MG63 (cell line): ENCODE measurements around the gene BPIFB6. TPM values are rescaled to one million over a fixed set of nuclear protein-coding genes. Genes with fewer than 3 reads are reported as not detected.
"Not testable (repeated sequence)": the region's sequence is repeated elsewhere in the genome, so short reads cannot be mapped to it uniquely, and the experiment has no call there.

ENCODE experiments used
- DNase-seq: peaks from one replicate; pipeline ENCODE4 v3.0.0-alpha.2; 2020
- H3K27me3 ChIP-seq: fragments of 250-450 bp; sonication (Bioruptor Pico); 2 replicates; pipeline ENCODE4 v1.5.1; 2020; ENCODE audit warnings: mild to moderate bottlenecking, moderate library complexity
- H3K36me3 ChIP-seq: fragments of 250-450 bp; sonication (Bioruptor Pico); 2 replicates; pipeline ENCODE4 v1.5.1; 2020; ENCODE audit warnings: mild to moderate bottlenecking, moderate library complexity
- H3K4me3 ChIP-seq: fragments of 250-450 bp; sonication (Bioruptor Pico); 2 replicates; pipeline ENCODE4 v1.5.1; 2020; ENCODE audit warnings: mild to moderate bottlenecking, moderate library complexity
- H3K9me3 ChIP-seq: fragments of 250-450 bp; sonication (Bioruptor Pico); 2 replicates; pipeline ENCODE4 v1.5.1; 2020; ENCODE audit warnings: mild to moderate bottlenecking, moderate library complexity
- total RNA-seq: library from RNA; depleted of rRNA; stranded (reverse); fragments of >200 nt; shearing (Covaris generic); gene quantifications from 2 replicates; pipeline ENCODE4 v1.2.3, GENCODE V29; 2014; ENCODE audit warnings: low replicate concordance

Gene BPIFB6
- total RNA-seq, 1 experiment from 2014 or later, result not detected

DNA sequence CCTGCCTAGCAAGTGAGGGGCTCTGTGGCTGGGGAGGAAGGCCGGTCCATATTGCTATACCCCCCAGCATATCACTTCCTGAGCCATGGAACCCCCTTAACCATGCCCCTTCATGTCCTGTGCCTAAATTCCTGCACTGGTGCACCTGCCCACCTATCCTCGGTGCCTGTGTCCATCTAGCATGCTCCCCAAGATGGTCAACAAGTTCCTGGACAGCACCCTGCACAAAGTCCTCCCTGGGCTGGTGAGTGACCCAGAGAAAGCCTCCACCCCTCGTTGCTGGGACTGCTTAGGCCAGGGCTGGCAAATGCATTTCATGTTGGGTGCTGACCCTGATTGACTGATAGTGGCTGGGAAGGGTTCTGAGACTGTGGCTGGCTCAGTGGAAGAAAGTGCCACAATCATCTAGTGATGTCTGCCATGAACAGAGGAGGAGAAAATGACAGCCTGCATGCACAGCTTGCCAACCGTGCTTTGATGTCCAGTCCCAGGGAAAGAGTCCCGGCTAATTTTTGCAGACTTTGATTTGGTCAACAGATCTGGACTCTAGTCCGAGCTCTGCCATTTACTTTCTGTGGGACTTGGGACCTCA is 3.5 kb downstream of the BPIFB6 start:
- Histone ChIP-seq H3K4me3 (no peak overlapping the region), H3K9me3 (no peaks in the 10 kb centered on the region), H3K36me3 (no peaks in the 10 kb centered on the region), H3K27me3 (no peaks in the 10 kb centered on the region)
- DNase-seq, result no peak

DNA sequence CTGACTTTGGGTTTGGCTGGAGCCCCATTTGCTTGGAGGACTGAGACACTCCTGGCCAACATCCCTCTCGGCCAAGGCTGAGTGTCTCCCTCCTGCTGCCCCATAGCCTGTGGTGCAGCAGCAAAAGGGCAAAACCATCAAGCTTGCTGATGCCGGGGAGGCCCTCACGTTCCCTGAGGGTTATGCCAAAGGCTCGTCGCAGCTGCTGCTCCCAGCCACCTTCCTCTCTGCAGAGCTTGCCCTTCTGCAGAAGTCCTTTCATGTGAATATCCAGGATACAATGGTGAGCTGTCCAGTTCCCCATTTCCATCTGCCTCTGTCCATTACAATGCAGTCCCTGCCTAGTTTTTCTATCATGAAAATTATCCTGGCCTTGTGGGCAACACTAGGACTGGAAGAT is 6.0 kb downstream of the BPIFB6 start:
- H3K4me3 ChIP-seq, result no peak overlapping the region
- no peaks in the 10 kb centered on the region for H3K27me3 ChIP-seq
- no peaks in the 10 kb centered on the region for H3K36me3 ChIP-seq
- H3K9me3 ChIP-seq, result no peaks in the 10 kb centered on the region
- DNase-seq, result no peak

DNA sequence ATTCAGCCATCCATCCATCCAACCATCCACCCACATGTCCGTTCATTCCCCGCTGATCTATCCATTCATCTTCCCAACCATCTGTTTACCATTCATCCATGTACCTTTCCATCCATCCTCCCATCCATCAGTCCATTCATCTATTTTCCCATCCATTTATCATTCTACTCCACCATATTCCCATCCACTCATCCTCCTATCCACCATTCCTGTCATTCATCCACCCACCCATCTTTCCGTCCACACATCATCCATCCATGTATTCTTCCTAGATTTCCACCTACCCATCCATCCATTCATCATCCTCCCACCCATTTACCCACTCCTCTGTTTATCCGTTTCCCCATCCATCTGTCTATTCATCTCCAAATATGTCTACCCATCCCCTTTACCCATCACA is 6.8 kb downstream of the BPIFB6 start:
- no peak overlapping the region for H3K4me3 ChIP-seq

DNA sequence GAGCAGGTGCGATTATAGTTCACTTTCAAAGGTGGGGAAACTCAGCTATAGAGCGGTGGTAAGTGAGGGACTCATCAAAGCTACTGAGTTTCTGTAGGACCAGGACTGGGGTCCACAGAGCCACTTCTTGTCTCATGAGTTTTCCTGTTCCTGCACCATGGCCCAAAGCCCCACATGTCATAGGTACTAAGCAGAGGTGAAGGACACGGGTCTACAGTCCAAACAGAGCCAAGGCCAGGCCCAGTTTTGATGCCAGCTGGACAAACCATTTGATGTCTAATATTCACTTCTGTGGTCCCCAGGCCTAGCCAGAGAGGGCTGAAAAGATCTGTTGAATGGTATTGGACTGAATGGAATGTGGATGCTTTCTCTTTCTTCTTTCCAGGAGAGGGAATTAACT is 11.0 kb downstream of the BPIFB6 start:
- DNase-seq, result no peak
- Histone ChIP-seq H3K27me3 (no peaks in the 10 kb centered on the region), H3K4me3 (no peak overlapping the region), H3K9me3 (no peaks in the 10 kb centered on the region), H3K36me3 (no peaks in the 10 kb centered on the region)

More for the DNA sequence above, 6.8 kb downstream of the BPIFB6 start:
- Histone ChIP-seq H3K9me3 (no peaks in the 10 kb centered on the region), H3K36me3 (no peaks in the 10 kb centered on the region), H3K27me3 (no peaks in the 10 kb centered on the region)
- DNase-seq, result no peak

DNA sequence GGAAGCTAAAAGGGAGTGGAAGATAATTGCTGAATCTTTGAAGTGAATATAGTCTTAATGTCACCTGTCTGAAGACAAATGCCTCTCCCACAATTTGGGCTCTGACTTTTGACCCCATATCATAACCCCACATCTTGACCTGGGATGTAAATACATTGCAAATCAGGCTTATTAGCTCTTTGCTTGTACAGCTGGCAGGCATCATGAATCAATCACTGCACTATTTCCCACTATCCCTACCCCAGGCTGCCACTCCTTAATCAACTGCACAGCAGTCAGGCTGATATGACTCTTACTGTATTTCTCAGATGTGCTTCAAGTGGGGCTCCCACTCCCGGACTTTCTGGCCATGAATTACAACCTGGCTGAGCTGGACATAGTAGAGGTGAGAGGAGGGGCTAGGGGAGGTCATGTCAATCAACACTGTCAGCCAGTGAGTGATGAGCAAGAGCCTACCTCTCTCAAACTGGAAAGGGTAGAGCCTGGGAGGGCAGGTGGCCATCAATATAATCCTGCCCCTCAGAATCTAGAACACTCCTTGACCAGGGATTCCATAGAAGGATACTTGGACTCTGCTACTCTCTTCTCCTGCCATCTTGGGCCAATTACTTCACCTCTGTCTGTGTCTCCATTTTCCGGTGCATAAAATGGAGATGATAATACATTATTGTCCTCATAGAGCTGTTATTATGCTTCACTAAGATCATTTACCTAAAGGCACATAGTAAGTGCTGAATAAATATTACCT is 11.7 kb downstream of the BPIFB6 start:
- Histone ChIP-seq H3K4me3 (no peak overlapping the region), H3K27me3 (no peaks in the 10 kb centered on the region), H3K36me3 (no peaks in the 10 kb centered on the region), H3K9me3 (no peaks in the 10 kb centered on the region)
- DNase-seq, result no peak

DNA sequence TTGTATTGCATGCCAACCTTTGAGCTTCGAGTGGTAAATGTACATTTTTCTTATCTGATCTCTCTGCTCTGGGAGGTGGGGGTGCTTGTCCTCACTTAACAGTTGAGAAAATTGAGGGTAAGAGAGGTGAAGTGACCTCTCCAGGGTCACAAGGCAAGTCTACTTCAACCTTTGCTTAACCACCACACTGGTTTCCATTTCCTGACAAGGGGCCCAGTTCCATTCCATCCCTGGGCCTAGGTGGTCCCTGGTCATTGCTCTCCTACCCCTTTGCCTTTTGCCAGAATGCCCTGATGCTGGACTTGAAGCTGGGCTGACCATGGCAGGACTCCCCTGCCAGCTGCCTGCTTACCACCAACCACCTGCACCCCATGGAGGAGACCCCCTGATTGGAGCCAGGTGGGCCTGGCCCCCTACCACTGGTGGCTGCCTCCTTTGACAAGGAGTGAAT is 12.3 kb downstream of the BPIFB6 start:
- Histone ChIP-seq H3K36me3 (no peaks in the 10 kb centered on the region), H3K27me3 (no peaks in the 10 kb centered on the region), H3K9me3 (no peaks in the 10 kb centered on the region), H3K4me3 (no peak overlapping the region)
- DNase-seq, result no peak

DNA sequence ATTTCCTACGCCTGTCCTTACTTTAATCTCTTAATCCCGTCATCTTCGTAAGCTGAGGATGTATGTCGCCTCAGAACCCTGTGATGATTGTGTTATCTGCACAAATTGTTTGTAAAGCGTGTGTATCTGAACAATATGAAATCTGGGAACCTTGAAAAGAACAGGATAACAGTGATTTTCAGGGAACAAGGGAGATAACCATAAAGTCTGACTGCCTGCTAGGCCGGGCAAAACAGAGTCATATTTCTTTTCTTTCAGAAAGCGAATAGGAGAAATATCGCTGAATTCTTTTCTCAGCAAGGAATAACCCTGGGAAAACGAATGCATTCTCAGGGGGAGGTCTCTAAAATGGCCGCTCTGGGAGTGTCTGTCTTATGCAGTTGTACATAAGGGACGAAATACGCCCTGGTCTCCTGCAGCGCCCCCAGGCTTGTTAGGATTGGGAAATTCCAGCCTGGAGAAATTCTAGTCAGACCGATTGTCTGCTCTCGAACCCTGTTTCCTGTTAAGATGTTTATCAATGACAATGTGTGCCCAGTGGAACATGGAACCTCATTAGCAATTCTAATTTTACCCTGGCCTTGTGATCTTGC is 13.8 kb downstream of the BPIFB6 start:
- not testable (repeated sequence) for H3K36me3 ChIP-seq, H3K4me3 ChIP-seq, H3K9me3 ChIP-seq, DNase-seq, H3K27me3 ChIP-seq

DNA sequence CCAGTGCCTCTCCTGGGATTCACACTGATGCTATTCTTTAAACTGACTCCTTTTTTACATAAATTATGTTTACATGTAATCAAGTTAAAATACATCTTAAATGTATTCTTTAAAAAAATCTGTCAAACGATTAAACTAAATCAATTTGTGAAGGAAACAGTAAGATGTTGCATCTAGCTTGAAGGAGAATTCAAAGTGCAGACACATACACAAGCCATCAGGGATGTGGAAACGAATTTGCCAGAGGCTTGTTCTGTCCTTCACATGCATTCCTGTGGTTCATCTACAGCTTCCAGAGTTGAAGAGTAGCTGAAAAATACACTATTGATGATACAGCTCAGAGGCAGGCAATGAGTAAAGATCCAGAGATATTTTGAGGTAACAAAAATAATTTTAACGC is 15.0 kb downstream of the BPIFB6 start:
- H3K36me3 ChIP-seq, result no peaks in the 10 kb centered on the region
- no peaks in the 10 kb centered on the region for H3K27me3 ChIP-seq
- no peaks in the 10 kb centered on the region for H3K9me3 ChIP-seq
- H3K4me3 ChIP-seq, result no peak overlapping the region
- no peak for DNase-seq

DNA sequence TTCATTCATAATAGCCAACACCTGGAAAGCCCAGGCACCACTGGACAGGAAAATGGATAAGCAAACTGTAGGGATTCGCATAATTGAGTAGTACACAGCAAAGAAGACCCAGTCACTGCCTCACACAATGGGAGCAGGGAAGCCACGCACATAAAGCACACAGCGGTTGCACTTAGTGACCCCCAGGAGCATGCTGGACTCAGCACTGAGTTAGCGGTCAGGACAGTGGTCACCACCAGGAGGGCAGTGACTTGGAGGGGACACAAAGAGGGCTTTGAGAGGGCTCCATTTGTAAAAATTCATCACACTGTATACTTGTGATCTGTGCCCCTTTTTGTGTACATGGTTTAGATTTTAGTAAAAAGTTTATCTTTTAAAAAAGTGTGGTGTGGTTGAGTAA is 19.9 kb downstream of the BPIFB6 start:
- DNase-seq, result no peak
- Histone ChIP-seq H3K27me3 (no peaks in the 10 kb centered on the region), H3K9me3 (no peaks in the 10 kb centered on the region), H3K36me3 (no peaks in the 10 kb centered on the region), H3K4me3 (no peak overlapping the region)

DNA sequence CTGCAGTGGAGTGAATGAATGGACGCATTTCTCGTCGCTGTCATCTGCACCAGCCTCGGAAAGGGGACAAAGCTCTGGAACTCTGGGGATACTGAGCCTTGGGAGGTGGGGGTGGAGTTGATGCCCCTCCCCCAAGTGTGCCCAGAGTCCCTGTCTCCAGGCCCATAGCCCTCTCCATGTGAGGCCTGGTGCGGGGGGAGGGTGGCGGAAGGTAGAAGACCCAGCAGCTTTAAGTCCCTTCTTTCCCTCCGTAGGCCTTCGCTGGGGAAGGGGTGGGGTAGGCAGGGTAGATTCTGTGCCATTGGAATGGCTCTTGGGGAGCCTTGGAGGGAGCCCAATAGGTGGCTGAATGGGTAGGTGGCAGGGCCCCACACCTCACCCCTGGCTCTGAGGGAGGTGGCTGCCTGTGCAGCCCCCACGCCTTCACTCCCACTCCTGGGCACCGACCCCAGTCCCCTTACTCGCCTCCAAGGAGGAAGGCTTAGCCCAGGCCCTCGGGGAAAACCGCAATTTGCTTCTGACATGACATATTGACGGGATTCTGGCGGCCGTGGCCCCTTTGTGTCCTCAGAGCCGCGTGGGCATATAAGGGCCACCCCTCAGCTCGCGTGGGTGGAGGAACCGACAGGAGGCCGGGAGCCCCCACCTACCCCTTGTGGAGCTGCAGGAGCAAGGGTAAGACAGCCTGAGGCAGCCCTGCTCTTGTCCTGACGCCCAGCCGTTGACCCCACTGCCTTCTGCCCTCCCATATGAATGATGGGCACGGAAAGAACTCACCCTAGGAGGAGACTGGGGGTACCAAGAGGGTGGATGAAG is 22.1 kb downstream of the BPIFB6 start, which contains the start of gene BPIFB3:
BPIFB3 (plus strand) TSS at position 613 of the 816 bp plus-strand sequence. CDS start 1,533 bp downstream, outside the sequence.
- H3K36me3 ChIP-seq, result no peaks in the 10 kb centered on the region
- DNase-seq, result no peak

DNA sequence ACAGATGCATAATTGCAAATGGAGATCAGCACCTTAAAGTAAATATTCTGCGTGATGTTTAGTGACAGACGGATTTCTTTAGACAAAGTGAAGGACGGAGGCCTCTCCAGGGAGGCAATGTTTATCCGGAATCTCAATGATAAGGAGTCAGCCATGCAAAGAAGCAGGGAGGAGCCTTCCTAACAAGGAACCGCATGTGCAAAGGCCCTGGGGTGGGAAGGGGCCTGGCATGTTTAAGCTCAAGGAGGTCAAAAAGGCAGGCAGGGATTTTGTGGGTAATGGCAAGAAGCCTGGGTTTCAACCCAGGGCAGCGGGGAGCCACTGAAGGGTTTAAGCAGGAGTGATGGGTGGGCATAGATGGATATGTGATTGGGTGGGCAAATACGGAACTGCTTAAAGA is 22.9 kb downstream of the BPIFB6 start:
- DNase-seq, result no peak

More for the DNA sequence above, 22.1 kb downstream of the BPIFB6 start, which contains the start of gene BPIFB3:
- H3K27me3 ChIP-seq, result no peaks in the 10 kb centered on the region
- H3K9me3 ChIP-seq, result no peaks in the 10 kb centered on the region
- no peak within 1 kb of the TSS for H3K4me3 ChIP-seq

DNA sequence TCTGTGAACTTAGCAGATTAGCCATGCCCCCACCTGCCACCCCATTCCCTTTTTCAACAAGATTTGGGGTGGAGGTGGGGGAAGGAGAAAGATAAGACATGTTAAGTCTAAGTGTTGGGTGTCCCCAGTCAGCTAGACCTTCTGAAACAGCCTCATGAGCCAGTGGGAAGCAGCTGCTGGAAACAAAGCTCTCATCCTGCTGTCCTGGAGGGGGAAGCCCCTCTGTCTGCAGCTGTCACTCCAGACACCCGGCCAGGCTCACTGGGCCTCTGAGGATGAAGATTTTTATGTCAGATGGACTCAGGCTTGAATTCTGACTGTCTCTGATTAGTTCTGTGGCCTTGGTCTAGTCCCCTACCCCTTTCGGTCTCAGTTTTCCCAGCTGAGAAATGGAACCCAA is 23.3 kb downstream of the BPIFB6 start:
- no peak for DNase-seq
- Histone ChIP-seq H3K4me3 (no peak overlapping the region), H3K27me3 (no peaks in the 10 kb centered on the region), H3K9me3 (no peaks in the 10 kb centered on the region), H3K36me3 (no peaks in the 10 kb centered on the region)

More for the DNA sequence above, 22.9 kb downstream of the BPIFB6 start:
- H3K9me3 ChIP-seq, result no peaks in the 10 kb centered on the region
- H3K36me3 ChIP-seq, result no peaks in the 10 kb centered on the region
- no peaks in the 10 kb centered on the region for H3K27me3 ChIP-seq
- H3K4me3 ChIP-seq, result no peak overlapping the region

DNA sequence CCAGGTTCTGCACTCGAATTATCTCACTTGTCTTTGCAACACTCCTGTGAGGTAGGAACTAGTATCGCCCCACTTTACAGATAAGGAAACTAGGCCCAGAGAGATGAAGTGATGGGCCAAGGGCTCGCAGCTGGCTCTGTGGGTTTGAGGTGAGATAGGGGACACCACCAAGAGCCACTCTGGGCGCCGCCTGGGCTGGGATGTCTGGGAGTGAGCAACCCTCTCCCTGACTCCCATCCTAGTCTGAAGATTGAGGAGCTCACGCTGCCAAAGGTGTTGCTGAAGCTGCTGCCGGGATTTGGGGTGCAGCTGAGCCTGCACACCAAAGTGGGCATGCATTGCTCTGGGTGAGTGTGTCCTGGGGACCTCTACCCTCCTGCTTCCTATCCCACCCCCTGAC is 27.7 kb downstream of the BPIFB6 start:
- Histone ChIP-seq H3K4me3 (no peak overlapping the region), H3K27me3 (no peaks in the 10 kb centered on the region), H3K36me3 (no peaks in the 10 kb centered on the region), H3K9me3 (no peaks in the 10 kb centered on the region)
- no peak for DNase-seq

DNA sequence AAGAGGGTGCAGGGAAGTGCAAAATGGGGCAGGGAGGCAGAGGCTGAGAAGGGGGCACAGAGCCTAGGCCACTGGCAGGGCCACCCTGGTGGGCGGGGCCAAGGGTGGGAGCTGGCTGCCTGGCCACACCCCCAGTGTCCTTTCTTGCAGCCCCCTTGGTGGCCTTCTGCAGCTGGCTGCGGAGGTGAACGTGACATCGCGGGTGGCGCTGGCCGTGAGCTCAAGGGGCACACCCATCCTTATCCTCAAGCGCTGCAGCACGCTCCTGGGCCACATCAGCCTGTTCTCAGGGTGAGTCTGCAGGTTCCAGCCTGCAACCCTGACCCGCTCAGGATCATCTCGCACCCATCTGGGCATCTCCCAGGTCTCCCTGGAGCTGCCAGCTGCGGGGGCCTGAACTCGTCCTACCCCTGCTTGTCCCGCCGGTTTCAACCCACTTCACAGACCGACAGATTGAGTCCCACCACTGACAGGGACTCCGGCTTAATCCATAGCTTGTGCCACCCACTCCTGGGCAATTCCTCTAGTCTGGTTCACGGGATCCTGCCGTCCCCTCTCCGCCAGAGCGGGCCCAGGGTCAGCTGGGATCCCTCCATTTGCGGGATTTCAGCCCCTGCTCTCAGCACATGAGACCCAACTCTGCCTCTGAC is 28.4 kb downstream of the BPIFB6 start:
- Histone ChIP-seq H3K4me3 (no peak overlapping the region), H3K9me3 (no peaks in the 10 kb centered on the region), H3K27me3 (no peaks in the 10 kb centered on the region), H3K36me3 (no peaks in the 10 kb centered on the region)
- DNase-seq, result no peak

DNA sequence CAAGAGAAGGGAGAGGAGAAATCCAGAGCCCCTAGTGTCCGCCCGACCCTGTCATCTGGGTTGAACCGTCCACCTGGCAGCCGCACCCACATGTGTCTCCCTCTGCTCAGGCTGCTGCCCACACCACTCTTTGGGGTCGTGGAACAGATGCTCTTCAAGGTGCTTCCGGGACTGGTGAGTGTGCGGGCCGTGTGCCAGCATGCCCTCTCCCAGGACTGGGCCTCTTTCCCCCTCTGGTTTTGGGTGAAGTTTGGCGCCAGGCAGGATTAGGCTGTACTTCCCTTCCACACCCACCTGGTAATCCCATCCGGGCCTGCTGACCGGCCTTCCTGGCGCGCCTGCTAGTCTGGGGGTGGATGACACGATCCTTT is 30.2 kb downstream of the BPIFB6 start:
- no peaks in the 10 kb centered on the region for H3K27me3 ChIP-seq
- H3K36me3 ChIP-seq, result no peaks in the 10 kb centered on the region
- no peak overlapping the region for H3K4me3 ChIP-seq
- H3K9me3 ChIP-seq, result no peaks in the 10 kb centered on the region
- DNase-seq, result no peak

DNA sequence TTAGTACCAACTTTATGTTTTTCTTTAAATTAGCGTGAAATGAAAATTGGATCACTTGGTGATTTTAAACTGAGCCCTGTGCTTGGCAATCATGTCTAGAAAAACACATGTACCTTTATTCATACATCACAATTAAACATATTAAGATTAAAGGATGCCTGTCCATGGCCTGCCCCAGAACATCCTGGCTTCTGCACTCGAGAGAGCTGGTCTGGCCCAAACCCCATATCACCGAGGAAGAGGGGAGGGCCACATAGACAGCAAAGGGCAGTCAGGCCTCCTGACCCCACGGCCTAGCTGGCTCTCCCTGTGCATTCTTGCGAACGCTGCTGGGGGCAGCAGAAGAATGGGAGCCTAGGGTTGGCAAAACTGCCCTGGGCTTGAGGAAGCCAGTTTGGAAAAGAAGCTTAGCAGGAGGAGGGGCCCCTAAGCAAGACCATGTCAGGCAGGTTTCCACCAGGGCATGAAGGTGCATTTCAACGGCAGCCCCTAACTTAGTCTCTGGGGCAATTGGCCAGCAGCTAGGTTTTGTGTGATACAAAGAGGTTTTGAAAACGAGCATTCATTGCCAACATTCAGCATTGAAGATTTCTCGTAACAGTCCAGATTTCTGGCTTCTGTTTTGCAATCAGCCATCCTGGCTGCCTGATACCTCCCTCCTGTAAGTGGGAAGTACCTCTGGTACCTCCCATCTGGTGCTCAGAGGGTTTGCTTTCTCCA is 30.8 kb downstream of the BPIFB6 start:
- no peak for DNase-seq
- Histone ChIP-seq H3K9me3 (no peaks in the 10 kb centered on the region), H3K36me3 (no peaks in the 10 kb centered on the region), H3K4me3 (no peak overlapping the region), H3K27me3 (no peaks in the 10 kb centered on the region)
